GM10248 (cell line): ENCODE data around the gene HGFAC.

Source experiments
- CTCF ChIA-PET: fragments of 300-600 bp; sonication (Branson Sonifier 250); formaldehyde crosslinking; extraction: SDS; loops from one replicate; lab custom pipeline; 2021; ENCODE audit warnings: antibody characterized with exemption; lab: Yijun Ruan, JAX
- POLR2A ChIA-PET: fragments of 350-650 bp; sonication (Branson Sonifier 250); formaldehyde crosslinking; extraction: SDS; loops from one replicate; lab custom pipeline; 2020; ENCODE audit warnings: antibody characterized with exemption; lab: Yijun Ruan, JAX
- DNase-seq: peaks from one replicate; pipeline ENCODE4 v3.0.0; 2012; ENCODE audit errors: extremely low spot score
- CTCF ChIP-seq: IDR thresholded peaks from 2 replicates; pipeline ENCODE4 v1.5.1; 2012; ENCODE audit warnings: mild to moderate bottlenecking, low read depth; ENCODE audit errors: extremely low read depth, missing control alignments, control extremely low read depth

The HGFAC gene

DNA sequence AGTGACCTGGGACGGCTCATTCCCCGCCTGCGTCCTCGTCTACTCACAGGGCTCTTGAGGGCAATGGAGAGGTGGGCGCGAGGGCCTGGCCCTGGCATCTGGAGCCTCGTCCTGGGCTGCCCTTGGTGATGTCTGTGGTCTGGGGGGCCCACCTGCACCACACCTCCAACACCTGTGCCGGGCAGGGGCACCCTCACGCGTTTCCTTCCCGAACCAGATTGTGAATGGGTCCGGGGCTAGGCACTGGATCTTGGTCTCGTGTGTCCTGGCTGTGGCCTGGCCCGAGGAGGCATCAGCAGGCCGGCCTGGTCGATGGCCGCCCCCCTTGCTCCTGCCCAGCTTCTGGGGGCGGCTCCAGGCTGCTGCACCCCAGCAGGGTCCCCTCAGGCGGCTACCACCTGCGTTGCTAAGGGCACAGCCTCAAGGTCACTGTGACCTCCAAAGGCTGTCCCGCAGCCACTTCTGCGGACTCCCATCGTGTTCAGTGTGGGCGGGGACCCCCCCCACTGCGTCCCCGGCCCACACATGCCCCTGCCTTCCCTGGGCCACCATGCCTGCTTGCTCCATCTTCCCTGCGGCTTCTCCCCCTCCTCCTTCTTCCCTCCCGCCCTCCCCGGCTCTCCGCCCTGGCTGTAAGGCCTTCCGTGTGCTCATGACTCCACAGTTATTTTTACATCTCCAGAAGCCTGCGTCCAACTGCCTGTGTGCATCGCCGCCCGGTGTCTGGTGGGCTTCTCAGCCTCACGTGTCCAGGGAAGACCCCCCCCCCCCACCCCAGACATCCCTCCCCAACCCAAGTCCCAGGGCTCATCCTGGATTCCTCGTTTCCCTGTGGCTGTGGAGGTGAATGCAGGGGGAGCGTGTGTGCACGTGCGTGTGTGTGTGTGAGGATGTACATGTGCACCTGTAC, 25.2 kb downstream of the HGFAC start:
- no peak for DNase-seq
- CTCF ChIA-PET, result interaction anchor here (1.1 to 1.3 kb wide), 2 partner anchors 13 to 14 kb away, joined by 5 to 7 read pairs; no protein-coding TSS in a partner anchor
- TF ChIP-seq CTCF, result no peak
- POLR2A ChIA-PET, result no interaction called here

- no peak for DNase-seq
- TF ChIP-seq CTCF, result no peak
- CTCF ChIA-PET, result interaction anchor here (1.1 kb wide), 1 partner anchor 13 kb away, joined by 5 read pairs; no protein-coding TSS in a partner anchor
- POLR2A ChIA-PET, result no interaction called here
These were observed 25.8 kb downstream of the HGFAC start for GRCh38 chr4:3467601-3468031.

GRCh38 chr4:3468154-3468553, 26.4 kb downstream of the HGFAC start:
- CTCF ChIA-PET, result interaction anchor here (1.1 kb wide), 1 partner anchor 12 kb away, joined by 5 read pairs; no protein-coding TSS in a partner anchor
- no peak for TF ChIP-seq CTCF
- DNase-seq, result no peak
- POLR2A ChIA-PET, result no interaction called here

DNA sequence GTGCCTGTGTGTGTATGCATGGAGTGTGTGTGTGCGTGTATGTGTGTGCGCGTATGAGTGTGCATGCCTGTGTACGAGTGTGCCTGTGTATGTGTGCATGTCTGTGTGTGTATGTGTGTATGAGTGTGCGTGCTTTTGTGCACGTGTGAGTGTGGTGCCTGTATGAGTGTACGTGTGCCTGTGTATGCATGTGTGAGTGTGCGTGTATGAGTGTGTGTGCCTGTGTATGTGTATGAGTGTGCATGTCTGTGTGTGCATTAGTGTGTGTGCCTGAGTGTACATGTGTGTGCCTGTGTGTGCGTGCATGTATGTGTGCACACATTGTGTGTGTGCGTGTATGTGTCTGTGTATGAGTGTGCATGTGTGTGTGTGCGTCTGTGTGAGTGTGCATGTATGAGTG, 27.0 kb downstream of the HGFAC start:
- no peak for TF ChIP-seq CTCF
- DNase-seq, result no peak
- ChIA-PET CTCF (no interaction called here), POLR2A (no interaction called here)

DNA sequence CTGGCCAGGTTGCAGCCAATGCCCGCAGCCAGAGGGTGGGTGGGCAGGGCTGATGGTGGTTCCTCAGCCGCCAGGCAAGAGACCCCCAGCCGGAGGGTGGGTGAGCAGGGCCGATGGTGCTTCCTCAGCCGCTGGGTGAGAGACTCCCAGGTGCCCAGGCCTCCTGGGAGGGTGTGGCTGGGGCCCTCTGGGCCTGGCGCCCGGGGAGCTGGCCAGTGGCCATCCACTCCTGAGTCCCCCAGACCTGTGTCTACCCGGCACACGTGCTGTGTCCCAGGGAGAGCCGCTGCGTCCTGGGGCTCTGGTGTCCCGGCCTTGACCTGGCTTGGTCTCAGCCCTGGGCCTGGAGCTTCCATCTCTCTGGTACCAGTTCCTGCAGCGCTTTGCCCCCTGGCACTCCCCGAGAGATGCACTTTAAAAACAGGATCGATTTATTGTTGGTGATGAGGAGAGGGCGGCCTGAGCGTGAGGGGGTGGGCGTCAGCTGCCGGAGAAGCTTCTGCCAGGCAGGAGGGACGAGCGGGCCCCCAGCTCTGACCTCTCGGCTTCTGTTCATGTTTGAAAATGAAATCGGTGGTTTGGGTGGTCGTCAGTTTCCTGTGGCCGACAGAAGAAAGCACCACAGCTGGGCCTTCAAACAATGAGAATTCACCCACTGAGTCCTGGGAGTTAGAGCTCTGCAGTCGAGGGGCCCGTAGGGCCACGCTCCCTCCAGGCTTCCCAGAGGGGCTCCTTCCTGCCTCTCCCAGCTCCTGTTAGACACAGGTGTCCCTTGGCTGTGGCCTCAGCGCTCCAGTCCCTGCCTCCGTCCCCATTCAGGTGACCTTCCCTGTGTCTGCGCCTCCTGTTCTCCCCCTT, 27.8 kb downstream of the HGFAC start:
- ChIA-PET CTCF (interaction anchor here (3.7 kb wide), 1 partner anchor 11 kb away, joined by 41 read pairs; no protein-coding TSS in a partner anchor), POLR2A (no interaction called here)
- no peak for TF ChIP-seq CTCF
- DNase-seq, result no peak
